A549 (cell line): Measurements from ENCODE around the gene DLG2. TPM values are rescaled to one million over a fixed set of nuclear protein-coding genes. Genes with fewer than 3 reads are reported as not detected.

Experiments used
- ATAC-seq, 2 experiments: fragments of 200-7000 bp in 1 of 2; fragments of >200 bp in 1 of 2; cut with Nextera tagmentation in 1 of 2; cut with Tn5 transposase in 1 of 2; 3 replicates each; pipeline versions ENCODE4 v1.8.0 to v1.9.1; 2018 to 2020; ENCODE audit warnings: mild to moderate bottlenecking in 1 of 2, moderate library complexity in 1 of 2
- CTCF ChIA-PET: fragments of 300-600 bp; sonication (Branson Sonifier 250); formaldehyde crosslinking; extraction: SDS; loops from one replicate; lab custom pipeline; 2021; ENCODE audit warnings: antibody characterized with exemption, inconsistent platforms; lab: Yijun Ruan, JAX
- POLR2A ChIA-PET: fragments of 350-600 bp; formaldehyde crosslinking; extraction: SDS; loops from one replicate; lab custom pipeline; 2021; ENCODE audit warnings: antibody characterized with exemption, inconsistent platforms; lab: Yijun Ruan, JAX
- DNase-seq, 2 experiments: peaks; one replicate each; pipeline versions ENCODE4 v3.0.0 to v3.0.0-alpha.2; 2011 to 2016; ENCODE audit warnings: low read depth in 1 of 2, low spot score in 1 of 2
- FAIRE-seq: peaks from 2 replicates; lab custom pipeline; 2011; peaks lifted over from hg19 to GRCh38; lab: Jason Lieb, UNC
- H3K27ac ChIP-seq, 2 experiments: fragments of >200 bp; sonication (Bioruptor Twin); formaldehyde crosslinking; 3 replicates each; pipeline ENCODE4 v1.5.1; 2016 to 2017
- H3K4me1 ChIP-seq: fragments of >200 bp; sonication (Bioruptor Twin); formaldehyde crosslinking; 3 replicates; pipeline ENCODE4 v1.6.1; 2016
- H3K4me2 ChIP-seq: fragments of >200 bp; sonication (Bioruptor Twin); formaldehyde crosslinking; 3 replicates; pipeline ENCODE4 v1.6.1; 2016
- H3K4me3 ChIP-seq: fragments of >200 bp; sonication (Bioruptor Twin); formaldehyde crosslinking; 3 replicates; pipeline ENCODE4 v1.5.1; 2016
- H3K9me3 ChIP-seq: fragments of >200 bp; sonication (Bioruptor Twin); formaldehyde crosslinking; 3 replicates; pipeline ENCODE4 v1.6.1; 2016
- ATOH8 ChIP-seq: fragments of 250-450 bp; sonication (Bioruptor Pico); IDR thresholded peaks from 2 replicates; pipeline ENCODE4 v1.5.0; 2020; ENCODE audit warnings: low read depth, mild to moderate bottlenecking, moderate library complexity
- BCL3 ChIP-seq: fragments of >200 bp; sonication (Bioruptor Twin); formaldehyde crosslinking; IDR thresholded peaks from 3 replicates; pipeline ENCODE4 v1.6.1; 2016
- CEBPB ChIP-seq, 2 experiments: fragments of >200 bp in 1 of 2; sonication (Bioruptor Twin) in 1 of 2; formaldehyde crosslinking in 1 of 2; IDR thresholded peaks; 2 replicates each; pipeline ENCODE4 v1.6.1; 2012 to 2016
- CHD4 ChIP-seq: fragments of 200-600 bp; sonication (generic); IDR thresholded peaks from 2 replicates; pipeline ENCODE4 v1.6.1; 2016; ENCODE audit warnings: antibody characterized with exemption, mild to moderate bottlenecking, borderline replicate concordance
- E2F6 ChIP-seq: IDR thresholded peaks from 2 replicates; pipeline ENCODE4 v1.6.1; 2012; ENCODE audit warnings: low read depth, borderline replicate concordance
- EHMT2 ChIP-seq: fragments of 200-600 bp; sonication (generic); IDR thresholded peaks from 2 replicates; pipeline ENCODE4 v1.6.1; 2016; ENCODE audit warnings: antibody characterized with exemption, low read depth, mild to moderate bottlenecking, moderate library complexity
- ELK1 ChIP-seq: fragments of 150-350 bp; IDR thresholded peaks from 2 replicates; pipeline ENCODE4 v1.6.1; 2014; ENCODE audit warnings: low read depth, mild to moderate bottlenecking, low read length
- ESRRA ChIP-seq: fragments of 150-350 bp; IDR thresholded peaks from 2 replicates; pipeline ENCODE4 v1.6.1; 2014; ENCODE audit warnings: mild to moderate bottlenecking, low read length, borderline replicate concordance
- FOXS1 ChIP-seq: fragments of 250-450 bp; sonication (Bioruptor Pico); IDR thresholded peaks from 2 replicates; pipeline ENCODE4 v1.5.0; 2020; ENCODE audit warnings: mild to moderate bottlenecking, moderate library complexity
- HES2 ChIP-seq: fragments of >200 bp; sonication (Bioruptor Twin); formaldehyde crosslinking; IDR thresholded peaks from 2 replicates; pipeline ENCODE4 v1.6.1; 2016
- HOXB13 ChIP-seq: fragments of 250-450 bp; sonication (Bioruptor Pico); IDR thresholded peaks from 2 replicates; pipeline ENCODE4 v1.5.0; 2020; ENCODE audit warnings: low read depth, mild to moderate bottlenecking, moderate library complexity
- HOXB5 ChIP-seq: fragments of 250-450 bp; sonication (Bioruptor Pico); IDR thresholded peaks from 2 replicates; pipeline ENCODE4 v1.5.0; 2020; ENCODE audit warnings: mild to moderate bottlenecking, moderate library complexity
- MAZ ChIP-seq: fragments of 150-350 bp; IDR thresholded peaks from 2 replicates; pipeline ENCODE4 v1.6.1; 2014; ENCODE audit warnings: antibody characterized with exemption, low read depth, low read length, borderline replicate concordance
- NFE2L2 ChIP-seq: fragments of 150-350 bp; conservative IDR thresholded peaks from 2 replicates; pipeline ENCODE4 v1.6.1; 2014; ENCODE audit warnings: low read length
- PHF8 ChIP-seq: fragments of 200-600 bp; sonication (generic); IDR thresholded peaks from 2 replicates; pipeline ENCODE4 v1.6.1; 2016; ENCODE audit warnings: low read depth, mild to moderate bottlenecking, antibody characterized with exemption, moderate library complexity, borderline replicate concordance
- POLR2AphosphoS2 ChIP-seq: conservative IDR thresholded peaks from 2 replicates; pipeline ENCODE4 v1.6.1; 2012; ENCODE audit warnings: low read length, improper control_type of control experiment, inconsistent platforms
- RAD21 ChIP-seq, 2 experiments: fragments of >200 bp in 1 of 2; sonication (Bioruptor Twin) in 1 of 2; formaldehyde crosslinking in 1 of 2; IDR thresholded peaks in 1 of 2; conservative IDR thresholded peaks in 1 of 2; 2 replicates in 1 of 2; 3 replicates in 1 of 2; pipeline ENCODE4 v1.6.1; 2012 to 2018; ENCODE audit warnings: inconsistent platforms in 1 of 2
- RARB ChIP-seq: fragments of 250-450 bp; sonication (Bioruptor Pico); IDR thresholded peaks from 2 replicates; pipeline ENCODE4 v1.8.0; 2021; ENCODE audit warnings: mild to moderate bottlenecking, moderate library complexity
- RCOR1 ChIP-seq: fragments of 150-350 bp; IDR thresholded peaks from 2 replicates; pipeline ENCODE4 v1.6.1; 2014; ENCODE audit warnings: antibody characterized with exemption, low read length, low read depth
- SMC3 ChIP-seq: fragments of >200 bp; sonication (Bioruptor Twin); formaldehyde crosslinking; IDR thresholded peaks from 3 replicates; pipeline ENCODE4 v1.6.1; 2018; ENCODE audit warnings: inconsistent platforms
- TP53 ChIP-seq: fragments of 250-450 bp; sonication (Bioruptor Pico); IDR thresholded peaks from 2 replicates; pipeline ENCODE4 v1.5.0; 2021; ENCODE audit warnings: mild to moderate bottlenecking, moderate library complexity
- ZSCAN20 ChIP-seq: fragments of 250-450 bp; sonication (Bioruptor Pico); IDR thresholded peaks from 2 replicates; pipeline ENCODE4 v1.8.0; 2022; ENCODE audit warnings: mild to moderate bottlenecking, moderate library complexity
- WGBS: methylation state at CpG from one replicate; pipeline ENCODE4 v1.1.6; 2017; ENCODE audit errors: missing lambda C conversion rate; 5-methylcytosine and 5-hydroxymethylcytosine counted together
- polyA plus RNA-seq, 4 experiments: library from polyadenylated mRNA; depleted of rRNA in 3 of 4; stranded (reverse); fragments of >200 nt; fragmentation: RNase III in 1 of 4; extraction: RNeasy Plus Mini Kit Qiagen cat#74134 plus additional on column Dnase treatment in 1 of 4; gene quantifications; 2 replicates in 3 of 4; 3 replicates in 1 of 4; pipeline ENCODE4 v1.2.3, GENCODE V29; 2011 to 2017
- TF ChIP-seq, protein P1 (sequence below): IDR thresholded peaks from 2 replicates; pipeline ENCODE4 v1.6.1; 2012
- TF ChIP-seq, protein P2 (sequence below): fragments of >200 bp; sonication (Bioruptor Twin); formaldehyde crosslinking; IDR thresholded peaks from 3 replicates; pipeline ENCODE4 v1.5.1; 2016

The DLG2 gene
- polyA plus RNA-seq, 2 of the 4 experiments (the other 2 are of a cell fraction), result 0.26 to 0.79 TPM

DNA sequence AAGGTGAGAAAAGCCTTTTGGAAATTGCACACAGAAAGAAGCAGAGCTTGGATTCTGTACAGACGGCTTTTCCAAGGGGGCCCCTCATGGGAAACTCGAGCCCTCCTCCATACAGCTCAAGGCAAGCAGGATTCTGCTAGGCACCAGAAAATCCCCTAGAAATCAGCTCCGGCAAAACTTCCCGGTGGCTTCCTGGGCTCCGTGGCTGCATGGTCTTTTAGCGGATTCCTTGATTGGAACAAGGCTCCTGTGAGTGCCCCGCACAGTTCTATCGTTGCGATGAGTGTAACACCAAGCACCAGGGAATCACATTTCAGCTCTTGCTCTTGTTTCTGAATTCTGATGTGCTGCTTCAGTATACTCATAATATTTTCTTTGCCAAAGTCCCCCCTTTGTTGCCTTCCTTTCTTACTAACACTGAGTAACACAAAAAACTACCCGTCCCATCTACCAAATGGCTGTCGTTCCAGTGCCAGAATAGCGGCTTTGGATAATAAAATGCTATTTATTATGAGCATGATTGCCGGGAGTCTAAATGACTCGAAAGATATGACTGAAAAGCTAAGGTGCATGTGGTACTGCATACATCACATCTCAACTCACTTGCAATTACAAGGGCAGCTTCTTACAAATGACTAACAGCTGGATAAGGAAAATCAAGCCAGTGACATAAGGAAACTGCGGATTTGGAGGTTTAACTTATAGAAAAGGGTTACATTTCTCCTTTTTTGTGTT is 494.1 kb downstream of the DLG2 start:
- FAIRE-seq (no peak), DNase-seq (no peak), ATAC-seq (no peak; a peak in 1 of 6 replicates)
- no peaks in the 10 kb centered on the region for H3K4me1 ChIP-seq
- no peak overlapping the region for H3K4me2 ChIP-seq
- no peaks in the 10 kb centered on the region for H3K9me3 ChIP-seq
- no peak overlapping the region for H3K4me3 ChIP-seq
- H3K27ac ChIP-seq, result no peak overlapping the region
- WGBS, result 63% methylated on average over 15 of the region's 15 CpGs
- ChIA-PET POLR2A (no interaction called here), CTCF (interaction anchor here (0.8 to 1.1 kb wide), 2 partner anchors 16 to 20 kb away, joined by 3 read pairs; no protein-coding TSS in a partner anchor)
- TF ChIP-seq MAZ (no peak), ZSCAN20 (CRISPR knock-in tag) (no peak), HOXB13 (CRISPR knock-in tag) (no peak), TP53 (CRISPR knock-in tag) (no peak), ATOH8 (CRISPR knock-in tag) (no peak), RARB (CRISPR knock-in tag) (no peak)
- TF ChIP-seq, protein P1, sequence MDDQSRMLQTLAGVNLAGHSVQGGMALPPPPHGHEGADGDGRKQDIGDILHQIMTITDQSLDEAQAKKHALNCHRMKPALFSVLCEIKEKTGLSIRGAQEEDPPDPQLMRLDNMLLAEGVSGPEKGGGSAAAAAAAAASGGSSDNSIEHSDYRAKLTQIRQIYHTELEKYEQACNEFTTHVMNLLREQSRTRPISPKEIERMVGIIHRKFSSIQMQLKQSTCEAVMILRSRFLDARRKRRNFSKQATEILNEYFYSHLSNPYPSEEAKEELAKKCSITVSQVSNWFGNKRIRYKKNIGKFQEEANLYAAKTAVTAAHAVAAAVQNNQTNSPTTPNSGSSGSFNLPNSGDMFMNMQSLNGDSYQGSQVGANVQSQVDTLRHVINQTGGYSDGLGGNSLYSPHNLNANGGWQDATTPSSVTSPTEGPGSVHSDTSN, result no peak
- TF ChIP-seq, protein P2, sequence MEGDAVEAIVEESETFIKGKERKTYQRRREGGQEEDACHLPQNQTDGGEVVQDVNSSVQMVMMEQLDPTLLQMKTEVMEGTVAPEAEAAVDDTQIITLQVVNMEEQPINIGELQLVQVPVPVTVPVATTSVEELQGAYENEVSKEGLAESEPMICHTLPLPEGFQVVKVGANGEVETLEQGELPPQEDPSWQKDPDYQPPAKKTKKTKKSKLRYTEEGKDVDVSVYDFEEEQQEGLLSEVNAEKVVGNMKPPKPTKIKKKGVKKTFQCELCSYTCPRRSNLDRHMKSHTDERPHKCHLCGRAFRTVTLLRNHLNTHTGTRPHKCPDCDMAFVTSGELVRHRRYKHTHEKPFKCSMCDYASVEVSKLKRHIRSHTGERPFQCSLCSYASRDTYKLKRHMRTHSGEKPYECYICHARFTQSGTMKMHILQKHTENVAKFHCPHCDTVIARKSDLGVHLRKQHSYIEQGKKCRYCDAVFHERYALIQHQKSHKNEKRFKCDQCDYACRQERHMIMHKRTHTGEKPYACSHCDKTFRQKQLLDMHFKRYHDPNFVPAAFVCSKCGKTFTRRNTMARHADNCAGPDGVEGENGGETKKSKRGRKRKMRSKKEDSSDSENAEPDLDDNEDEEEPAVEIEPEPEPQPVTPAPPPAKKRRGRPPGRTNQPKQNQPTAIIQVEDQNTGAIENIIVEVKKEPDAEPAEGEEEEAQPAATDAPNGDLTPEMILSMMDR, result no peak

- TF ChIP-seq RCOR1 (no peak), HES2 (no peak)
- TF ChIP-seq, all 56 proteins: peak for 0
- Histone ChIP-seq H3K4me3 (no peak overlapping the region), H3K9me3 (no peaks in the 10 kb centered on the region), H3K27ac (no peak overlapping the region), H3K4me2 (no peak overlapping the region), H3K4me1 (no peaks in the 10 kb centered on the region)
- ChIA-PET POLR2A (no interaction called here), CTCF (interaction anchor here (0.7 kb wide), 1 partner anchor 14 kb away, joined by 3 read pairs; no protein-coding TSS in a partner anchor)
- no peak for DNase-seq
- FAIRE-seq, result no peak
- 22% methylated on average over 2 of the region's 2 CpGs for WGBS
- no peak for ATAC-seq
Observed at GRCh38 chr11:85127349-85127748, 499.8 kb downstream of the DLG2 start.

DNA sequence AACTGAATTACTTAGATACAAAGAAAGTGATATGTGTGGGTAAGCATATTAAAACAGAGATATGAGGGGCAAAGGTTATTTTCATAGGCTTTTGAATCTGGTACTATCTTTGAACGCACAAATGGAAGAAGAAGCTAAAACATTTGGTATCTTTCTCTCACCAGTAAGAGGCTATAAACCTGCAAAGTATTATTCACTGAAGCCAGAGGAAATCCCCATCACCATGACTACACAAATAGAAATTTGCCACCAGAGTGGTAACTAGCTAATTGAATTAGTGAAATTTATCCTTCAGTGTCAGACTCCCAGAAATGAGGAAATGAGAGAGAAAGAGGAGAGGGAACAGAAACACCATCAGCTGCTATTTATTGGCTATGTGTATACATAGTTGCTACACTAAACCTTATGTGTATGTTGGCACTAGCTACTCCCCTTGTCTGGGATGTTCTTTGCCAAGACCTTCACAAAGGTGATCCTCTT is 503.4 kb downstream of the DLG2 start:
- DNase-seq, result peak in 1 of 2 experiments; percentile 4
- TF ChIP-seq ELK1, result no peak
- TF ChIP-seq SMC3, result no peak
- no peak for TF ChIP-seq ESRRA
- TF ChIP-seq POLR2AphosphoS2, result no peak
- TF ChIP-seq ZSCAN20 (CRISPR knock-in tag), result no peak
- TF ChIP-seq E2F6, result no peak
- no peak for TF ChIP-seq NFE2L2
- no peak for TF ChIP-seq RAD21 (conservative IDR thresholded peaks at IDR 0.05 in 1 of 2, IDR thresholded peaks at IDR 0.05 in 1 of 2)
- no peak for TF ChIP-seq RCOR1
- no peak for TF ChIP-seq FOXS1 (CRISPR knock-in tag)
- TF ChIP-seq CHD4, result no peak
- TF ChIP-seq HOXB13 (CRISPR knock-in tag), result no peak
- TF ChIP-seq HOXB5, result no peak
- TF ChIP-seq PHF8, result no peak
- no peak for TF ChIP-seq EHMT2
- no peak for TF ChIP-seq CEBPB (IDR thresholded peaks at IDR 0.05)
- no peak for TF ChIP-seq BCL3

More for the DNA sequence above, 503.4 kb downstream of the DLG2 start:
- Histone ChIP-seq H3K9me3 (no peaks in the 10 kb centered on the region), H3K4me3 (no peak overlapping the region), H3K4me1 (no peaks in the 10 kb centered on the region), H3K27ac (no peak overlapping the region), H3K4me2 (no peak overlapping the region)
- FAIRE-seq (no peak), ATAC-seq (no peak)
- ChIA-PET POLR2A (no interaction called here), CTCF (no interaction called here)
- 10% methylated on average over 1 of the region's 1 CpG for WGBS
